GM23248 (cell line): ENCODE data around the gene SV2B. TPM values are rescaled to one million over a fixed set of nuclear protein-coding genes. Genes with fewer than 3 reads are reported as not detected.

Experiments used
- DNase-seq: peaks from one replicate; pipeline ENCODE4 v3.0.0-alpha.2; 2015
- H2AFZ ChIP-seq: fragments of 200-600 bp; sonication (generic); 2 replicates; pipeline ENCODE4 v1.6.1; 2016; ENCODE audit warnings: antibody characterized with exemption
- H3F3A ChIP-seq: fragments of 200-600 bp; sonication (generic); 2 replicates; pipeline ENCODE4 v1.6.1; 2016; ENCODE audit warnings: mild to moderate bottlenecking, antibody characterized with exemption, mixed run types; ENCODE audit not compliant: insufficient read depth
- H3K27ac ChIP-seq: fragments of 200-600 bp; sonication (generic); 2 replicates; pipeline ENCODE4 v1.5.1; 2016; ENCODE audit warnings: mild to moderate bottlenecking
- H3K27me3 ChIP-seq: fragments of 200-600 bp; sonication (generic); replicated peaks from 2 replicates; pipeline ENCODE4 v1.6.1; 2016; ENCODE audit warnings: mild to moderate bottlenecking; ENCODE audit not compliant: insufficient read depth
- H3K36me3 ChIP-seq: fragments of 200-600 bp; sonication (generic); 2 replicates; pipeline ENCODE4 v1.6.1; 2016; ENCODE audit warnings: low read depth, mild to moderate bottlenecking
- H3K4me1 ChIP-seq: fragments of 200-600 bp; sonication (generic); 2 replicates; pipeline ENCODE4 v1.6.1; 2016; ENCODE audit warnings: mild to moderate bottlenecking; ENCODE audit not compliant: insufficient read depth
- H3K4me2 ChIP-seq: fragments of 200-600 bp; sonication (generic); one replicate; pipeline ENCODE4 v1.6.1; 2016; ENCODE audit warnings: mild to moderate bottlenecking; ENCODE audit not compliant: unreplicated experiment
- H3K4me3 ChIP-seq: fragments of 200-600 bp; sonication (generic); 2 replicates; pipeline ENCODE4 v1.5.1; 2016; ENCODE audit warnings: mild to moderate bottlenecking
- H3K79me2 ChIP-seq: fragments of 200-600 bp; sonication (generic); 2 replicates; pipeline ENCODE4 v1.6.1; 2016; ENCODE audit warnings: mild to moderate bottlenecking; ENCODE audit not compliant: insufficient read depth
- H3K9ac ChIP-seq: fragments of 200-600 bp; sonication (generic); 2 replicates; pipeline ENCODE4 v1.6.1; 2016; ENCODE audit warnings: mild to moderate bottlenecking
- H3K9me2 ChIP-seq: fragments of 200-600 bp; sonication (generic); 2 replicates; pipeline ENCODE4 v1.6.1; 2016; ENCODE audit warnings: mixed run types, mild to moderate bottlenecking, moderate library complexity; ENCODE audit not compliant: insufficient read depth
- H3K9me3 ChIP-seq: fragments of 200-600 bp; sonication (generic); one replicate; pipeline ENCODE4 v1.6.1; 2017; ENCODE audit warnings: low read depth
- H4K20me1 ChIP-seq: fragments of 200-600 bp; sonication (generic); 2 replicates; pipeline ENCODE4 v1.6.0; 2016; ENCODE audit not compliant: insufficient read depth
- EZH2 ChIP-seq: fragments of 200-600 bp; sonication (generic); IDR thresholded peaks from 2 replicates; pipeline ENCODE4 v1.6.1; 2018; ENCODE audit warnings: antibody characterized with exemption, mild to moderate bottlenecking; ENCODE audit not compliant: insufficient read depth, poor library complexity, severe bottlenecking
- EZH2phosphoT487 ChIP-seq: fragments of 200-600 bp; sonication (generic); IDR thresholded peaks from 2 replicates; pipeline ENCODE4 v1.6.1; 2018; ENCODE audit warnings: antibody characterized with exemption, moderate library complexity, mild to moderate bottlenecking, low read depth; ENCODE audit not compliant: insufficient read depth
- WGBS, 2 experiments: methylation state at CpG; one replicate each; pipeline ENCODE4 v1.1.6; 2015 to 2017; ENCODE audit warnings: low lambda C conversion rate in 2 of 2, low coverage in 1 of 2; ENCODE audit errors: missing lambda C conversion rate in 2 of 2; 5-methylcytosine and 5-hydroxymethylcytosine counted together
- in situ Hi-C: fragments of 300-500 bp; cut with MboI; formaldehyde crosslinking; loops from 2 replicates; pipeline ENCODE4 v1.15.0; 2020
- polyA plus RNA-seq: library from polyadenylated mRNA; unstranded; fragments of >200 nt; fragmentation: Nextera tagmentation; extraction: Ambion mirVana; gene quantifications from 2 replicates; pipeline ENCODE4 v1.2.1, GENCODE V29; 2016
- total RNA-seq: library from RNA; depleted of rRNA; stranded (reverse); fragments of >200 nt; shearing (Covaris generic); gene quantifications from 2 replicates; pipeline ENCODE4 v1.2.3, GENCODE V29; 2014

SV2B gene
- total and polyA plus RNA-seq, 2 experiments from 2014 or later: not detected

DNA sequence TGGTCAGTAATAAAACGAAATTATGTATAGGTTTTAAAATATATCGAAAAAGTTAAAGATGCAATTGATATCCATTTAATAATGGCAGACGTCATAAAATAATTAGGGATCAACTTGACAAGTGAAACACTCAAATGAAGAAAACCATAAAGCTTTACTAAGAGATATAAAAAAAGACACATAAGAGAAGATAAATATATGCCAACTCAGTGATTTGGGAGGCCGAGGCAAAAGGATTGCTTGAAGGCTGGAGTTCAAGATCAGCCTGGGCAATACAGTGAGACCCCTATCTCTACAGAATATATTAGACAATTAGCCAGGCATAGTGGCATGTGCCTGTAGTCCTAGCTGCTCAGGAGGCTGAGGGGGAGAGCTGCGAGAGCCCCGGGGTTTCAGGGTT is 190.5 kb downstream of the SV2B start:
- no peak overlapping the region for H3K27ac ChIP-seq
- 0 out of 2 replicates have a peak, but pooled peaks cover 5% of the 10 kb centered on the region for H3K27me3 ChIP-seq
- H3F3A ChIP-seq: no peaks in the 10 kb centered on the region
- no peak overlapping the region for H2AFZ ChIP-seq
- DNase-seq: no peak
- H3K4me3 ChIP-seq: no peak overlapping the region
- WGBS, 2 experiments: 57 to 66% methylated on average over 6 of the region's 6 CpGs
- H3K9me2 ChIP-seq: no peaks in the 10 kb centered on the region
- TF ChIP-seq EZH2 (no peak), EZH2phosphoT487 (no peak)
- H3K9me3 ChIP-seq: no peaks in the 10 kb centered on the region
- H3K79me2 ChIP-seq: no peaks in the 10 kb centered on the region
- no peaks in the 10 kb centered on the region for H3K4me1 ChIP-seq
- no peaks in the 10 kb centered on the region for H3K36me3 ChIP-seq
- no peak overlapping the region for H3K9ac ChIP-seq
- no peak overlapping the region for H3K4me2 ChIP-seq
- no peaks in the 10 kb centered on the region for H4K20me1 ChIP-seq
- in situ Hi-C loops: no loop called here

DNA sequence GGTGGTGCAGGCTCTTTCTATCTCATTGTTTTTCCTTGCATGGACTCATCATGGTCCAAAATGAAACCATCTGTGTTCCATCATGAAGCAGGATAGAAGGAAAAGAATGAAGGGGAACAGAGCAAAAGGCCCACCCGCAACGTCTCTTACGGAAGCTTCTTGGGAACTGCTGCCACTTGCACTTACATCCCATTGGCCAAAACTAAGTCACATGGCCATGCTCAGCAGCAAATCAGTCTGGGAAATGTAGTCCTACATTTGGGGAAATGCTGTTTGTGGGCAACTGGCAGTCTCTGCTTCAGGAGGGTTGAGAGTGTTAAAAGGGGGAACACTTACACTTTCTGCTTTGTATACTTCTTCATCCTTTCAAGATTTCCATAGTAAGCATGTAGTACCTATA is 191.6 kb downstream of the SV2B start:
- in situ Hi-C loops: no loop called here
- no peaks in the 10 kb centered on the region for H3K9me3 ChIP-seq

DNA sequence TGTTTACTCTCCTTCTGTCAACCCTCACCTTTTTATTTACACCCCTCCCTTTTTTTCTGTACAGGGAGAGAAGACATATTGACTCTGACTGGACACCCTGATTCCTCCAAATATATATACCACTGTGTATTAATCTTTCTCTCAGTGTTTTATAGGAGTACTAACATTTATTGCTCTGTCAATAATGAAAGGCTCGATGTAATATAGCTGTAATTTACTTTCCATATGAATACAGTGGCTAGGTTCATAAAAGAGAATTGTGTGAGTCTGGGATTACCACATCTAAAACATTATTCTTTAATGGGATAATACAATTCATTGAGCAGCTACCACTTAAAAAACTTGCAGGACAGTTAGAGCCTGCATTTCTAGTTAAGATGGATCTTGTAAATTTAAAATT is 194.3 kb downstream of the SV2B start:
- no peak overlapping the region for H3K27ac ChIP-seq
- no peaks in the 10 kb centered on the region for H3K9me2 ChIP-seq
- no peak overlapping the region for H3K9ac ChIP-seq
- H3K4me3 ChIP-seq: no peak overlapping the region
- H3F3A ChIP-seq: no peaks in the 10 kb centered on the region
- no peaks in the 10 kb centered on the region for H3K4me1 ChIP-seq
- in situ Hi-C loops: no loop called here
- DNase-seq: no peak
- whole genome bisulfite sequencing, 2 experiments: 11 to 16% methylated on average over 1 of the region's 1 CpG
- no peak overlapping the region for H2AFZ ChIP-seq
- no peak overlapping the region for H3K4me2 ChIP-seq
- TF ChIP-seq EZH2phosphoT487 (no peak), EZH2 (no peak)
- no peaks in the 10 kb centered on the region for H4K20me1 ChIP-seq
- H3K9me3 ChIP-seq: no peaks in the 10 kb centered on the region
- H3K36me3 ChIP-seq: no peaks in the 10 kb centered on the region
- H3K27me3 ChIP-seq: peaks cover 14% of the 10 kb centered on the region; the same call in 1 of the 2 replicates
- no peaks in the 10 kb centered on the region for H3K79me2 ChIP-seq

More for the DNA sequence above, 191.6 kb downstream of the SV2B start:
- no peaks in the 10 kb centered on the region for H3K4me1 ChIP-seq
- H3F3A ChIP-seq: no peaks in the 10 kb centered on the region
- no peak overlapping the region for H3K4me2 ChIP-seq
- H3K79me2 ChIP-seq: no peaks in the 10 kb centered on the region
- no peaks in the 10 kb centered on the region for H3K36me3 ChIP-seq
- H2AFZ ChIP-seq: no peak overlapping the region
- H3K9me2 ChIP-seq: no peaks in the 10 kb centered on the region
- H4K20me1 ChIP-seq: no peaks in the 10 kb centered on the region
- WGBS, 2 experiments: 70 to 79% methylated on average over 3 of the region's 3 CpGs
- 0 out of 2 replicates have a peak, but pooled peaks cover 5% of the 10 kb centered on the region for H3K27me3 ChIP-seq
- H3K27ac ChIP-seq: no peak overlapping the region
- no peak overlapping the region for H3K4me3 ChIP-seq
- DNase-seq: no peak
- TF ChIP-seq EZH2phosphoT487 (no peak), EZH2 (no peak)
- H3K9ac ChIP-seq: no peak overlapping the region

DNA sequence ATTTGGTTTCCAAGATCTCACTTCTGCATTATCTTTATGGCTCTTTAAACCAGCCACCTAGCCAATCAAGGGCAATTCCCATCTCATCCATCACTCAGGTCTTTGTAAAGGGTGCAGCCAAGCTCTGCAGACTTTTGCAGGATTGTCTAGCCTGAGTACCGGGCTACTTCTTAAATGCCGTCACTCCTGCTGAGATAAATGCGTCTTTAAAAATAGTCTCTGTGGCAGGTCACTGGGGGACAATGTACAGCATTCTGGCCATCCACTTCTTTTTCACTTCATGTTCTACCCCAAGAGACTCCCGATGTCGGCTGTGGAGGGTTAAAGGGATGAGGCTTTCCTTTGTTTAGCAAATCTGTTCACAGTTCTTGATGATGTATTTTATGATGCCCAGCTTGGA is 194.7 kb downstream of the SV2B start:
- H4K20me1 ChIP-seq: no peaks in the 10 kb centered on the region
- H2AFZ ChIP-seq: no peak overlapping the region
- H3K9ac ChIP-seq: no peak overlapping the region
- H3K79me2 ChIP-seq: no peaks in the 10 kb centered on the region
- no peak overlapping the region for H3K4me3 ChIP-seq
- no peak for DNase-seq
- in situ Hi-C loops: no loop called here
- no peaks in the 10 kb centered on the region for H3K9me2 ChIP-seq
- TF ChIP-seq EZH2 (no peak), EZH2phosphoT487 (no peak)
- no peaks in the 10 kb centered on the region for H3K9me3 ChIP-seq
- no peaks in the 10 kb centered on the region for H3F3A ChIP-seq
- WGBS, 2 experiments: 35 to 36% methylated on average over 5 of the region's 5 CpGs
- peaks cover 14% of the 10 kb centered on the region; the same call in 1 of the 2 replicates for H3K27me3 ChIP-seq
- H3K36me3 ChIP-seq: no peaks in the 10 kb centered on the region
- no peaks in the 10 kb centered on the region for H3K4me1 ChIP-seq
- no peak overlapping the region for H3K4me2 ChIP-seq
- no peak overlapping the region for H3K27ac ChIP-seq

DNA sequence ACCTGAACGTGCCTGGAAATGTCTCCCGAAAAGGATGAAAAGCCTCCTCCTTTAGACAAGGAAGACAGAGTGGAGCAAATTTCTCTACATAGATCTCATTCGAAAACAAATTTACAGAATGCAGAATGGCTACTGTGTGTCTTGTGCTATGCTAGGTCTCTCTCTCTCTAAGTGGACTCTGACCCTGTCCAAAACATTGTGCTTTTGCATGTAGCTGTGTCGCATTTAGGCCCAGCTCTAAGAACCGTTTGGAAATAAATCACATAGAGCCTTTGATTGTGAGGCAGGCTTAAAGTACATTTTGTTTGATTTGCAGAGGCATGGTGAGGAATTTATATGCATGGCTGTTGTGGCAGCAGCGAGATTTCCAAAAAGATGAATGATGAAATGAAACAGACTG is 198.0 kb downstream of the SV2B start:
- Histone ChIP-seq H3K79me2 (no peaks in the 10 kb centered on the region), H3K9me3 (no peaks in the 10 kb centered on the region), H4K20me1 (no peaks in the 10 kb centered on the region), H2AFZ (no peak overlapping the region), H3K27ac (no peak overlapping the region), H3F3A (no peaks in the 10 kb centered on the region), H3K4me3 (no peak overlapping the region), H3K27me3 (peaks cover 25% of the 10 kb centered on the region), H3K4me1 (no peaks in the 10 kb centered on the region), H3K9ac (no peak overlapping the region), H3K9me2 (no peaks in the 10 kb centered on the region), H3K4me2 (no peak overlapping the region), H3K36me3 (no peaks in the 10 kb centered on the region)
- in situ Hi-C loops: no loop called here
- 49% methylated on average over 6 of the region's 6 CpGs for WGBS, 2 experiments
- no peak for DNase-seq
- no peak for TF ChIP-seq EZH2phosphoT487
- TF ChIP-seq EZH2: no peak
